ENCODE measurements around the gene ZMYM1.

DNA sequence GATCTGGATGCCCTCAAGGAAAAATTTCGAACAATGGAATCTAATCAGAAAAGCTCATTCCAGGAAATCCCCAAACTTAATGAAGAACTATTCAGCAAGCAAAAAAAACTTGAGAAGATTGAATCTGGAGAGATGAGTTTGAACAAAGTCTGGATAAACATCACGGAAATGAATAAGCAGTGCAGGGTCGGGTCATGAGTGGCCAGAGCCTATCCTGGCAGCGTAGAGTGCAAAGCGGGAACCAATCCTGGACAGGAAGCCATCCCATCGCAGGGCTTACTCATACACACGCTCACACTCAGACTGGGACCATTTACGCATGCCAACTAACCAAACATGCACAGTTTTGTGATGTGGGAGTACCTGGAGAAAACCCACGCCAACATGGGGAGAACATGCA, 43.1 kb downstream of the ZMYM1 start:
- TF ChIP-seq, protein P1, sequence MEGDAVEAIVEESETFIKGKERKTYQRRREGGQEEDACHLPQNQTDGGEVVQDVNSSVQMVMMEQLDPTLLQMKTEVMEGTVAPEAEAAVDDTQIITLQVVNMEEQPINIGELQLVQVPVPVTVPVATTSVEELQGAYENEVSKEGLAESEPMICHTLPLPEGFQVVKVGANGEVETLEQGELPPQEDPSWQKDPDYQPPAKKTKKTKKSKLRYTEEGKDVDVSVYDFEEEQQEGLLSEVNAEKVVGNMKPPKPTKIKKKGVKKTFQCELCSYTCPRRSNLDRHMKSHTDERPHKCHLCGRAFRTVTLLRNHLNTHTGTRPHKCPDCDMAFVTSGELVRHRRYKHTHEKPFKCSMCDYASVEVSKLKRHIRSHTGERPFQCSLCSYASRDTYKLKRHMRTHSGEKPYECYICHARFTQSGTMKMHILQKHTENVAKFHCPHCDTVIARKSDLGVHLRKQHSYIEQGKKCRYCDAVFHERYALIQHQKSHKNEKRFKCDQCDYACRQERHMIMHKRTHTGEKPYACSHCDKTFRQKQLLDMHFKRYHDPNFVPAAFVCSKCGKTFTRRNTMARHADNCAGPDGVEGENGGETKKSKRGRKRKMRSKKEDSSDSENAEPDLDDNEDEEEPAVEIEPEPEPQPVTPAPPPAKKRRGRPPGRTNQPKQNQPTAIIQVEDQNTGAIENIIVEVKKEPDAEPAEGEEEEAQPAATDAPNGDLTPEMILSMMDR (IDR thresholded peaks at IDR 0.05), result no peak
- TF ChIP-seq POLR2A (IDR thresholded peaks at IDR 0.05), result no peak
- TF ChIP-seq POLR2AphosphoS5 (IDR thresholded peaks at IDR 0.05), result no peak

Data from breast epithelium (tissue), 3 donors.